GM21528 (cell line): ENCODE results near the gene GLG1.
"Not testable (repeated sequence)": the region's sequence is repeated elsewhere in the genome, so short reads cannot be mapped to it uniquely, and the experiment has no call there.

Source experiments
- ATAC-seq: cut with Tn5 transposase; IDR thresholded peaks from one replicate; pipeline ENCODE4 v1.9.1; 2021; ENCODE audit warnings: mild to moderate bottlenecking, moderate library complexity; ENCODE audit not compliant: unreplicated experiment, low FRiP score

Gene GLG1

GRCh38 chr16:74451951-74452758 is 154.8 kb downstream of the GLG1 start:
- peak; percentile 78 for ATAC-seq

GRCh38 chr16:74450967-74451760 is 155.8 kb downstream of the GLG1 start:
- no peak for ATAC-seq

- ATAC-seq = no peak
Measured at GRCh38 chr16:74450236-74450635, 156.7 kb downstream of the GLG1 start.

GRCh38 chr16:74449470-74449869 is 157.4 kb downstream of the GLG1 start:
- no peak for ATAC-seq

- no peak for ATAC-seq
Measured at GRCh38 chr16:74448990-74449389, 157.9 kb downstream of the GLG1 start.

DNA sequence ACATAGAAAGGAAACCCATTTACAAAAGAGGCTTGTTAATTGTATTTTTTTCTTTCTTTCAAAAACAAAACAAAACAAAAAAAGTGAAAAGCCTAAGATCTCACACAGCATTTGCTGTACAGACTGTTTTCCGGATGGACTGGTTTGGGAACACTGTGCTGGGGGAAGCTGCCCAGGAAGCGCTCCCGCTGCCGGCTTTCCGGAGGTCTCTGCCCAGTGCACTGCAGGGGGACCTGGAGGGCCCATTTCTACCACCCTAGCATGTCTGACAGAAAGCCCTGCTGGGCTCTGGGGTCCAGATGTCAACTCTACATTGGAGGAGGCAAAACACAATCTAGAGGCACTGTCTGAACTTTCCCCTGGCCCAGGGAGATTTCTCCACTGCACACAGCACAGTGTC is 159.3 kb downstream of the GLG1 start:
- no peak for ATAC-seq

GRCh38 chr16:74446866-74447265 is 160.0 kb downstream of the GLG1 start:
- ATAC-seq = no peak

DNA sequence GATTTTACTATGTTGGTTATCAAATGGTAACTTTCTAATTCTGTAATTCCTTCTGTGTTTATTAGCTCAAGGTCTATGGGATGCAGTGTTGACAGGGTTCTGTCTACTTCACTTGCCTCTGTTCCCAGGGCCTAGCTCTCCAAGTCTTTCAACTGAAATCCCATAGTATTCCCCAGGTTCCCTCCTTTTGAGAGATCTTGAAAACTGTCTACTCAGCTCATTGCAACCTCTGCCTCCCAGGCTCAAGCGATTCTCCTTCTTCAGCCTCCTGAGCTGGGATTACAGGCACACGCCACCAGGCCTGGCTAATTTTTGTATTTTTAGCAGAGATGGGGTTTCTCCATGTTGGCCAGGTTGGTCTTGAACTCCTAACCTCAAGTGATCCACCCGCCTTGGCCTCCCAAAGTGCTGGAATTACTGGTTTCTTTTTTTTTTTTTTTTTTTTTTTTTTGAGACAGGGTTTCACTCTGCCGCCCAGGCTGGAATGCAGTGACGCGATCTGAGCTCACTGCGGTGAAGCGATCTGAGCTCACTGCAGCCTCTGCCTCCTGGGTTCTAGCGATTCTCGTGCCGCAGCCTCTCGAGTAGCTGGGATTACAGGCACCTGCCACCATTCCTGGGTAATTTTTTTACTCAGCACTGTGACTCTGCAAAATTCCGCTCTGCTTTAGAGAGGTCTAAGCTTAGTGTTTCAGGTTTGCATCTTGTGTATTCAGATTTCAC is 163.1 kb downstream of the GLG1 start:
- ATAC-seq = not testable (repeated sequence)

DNA sequence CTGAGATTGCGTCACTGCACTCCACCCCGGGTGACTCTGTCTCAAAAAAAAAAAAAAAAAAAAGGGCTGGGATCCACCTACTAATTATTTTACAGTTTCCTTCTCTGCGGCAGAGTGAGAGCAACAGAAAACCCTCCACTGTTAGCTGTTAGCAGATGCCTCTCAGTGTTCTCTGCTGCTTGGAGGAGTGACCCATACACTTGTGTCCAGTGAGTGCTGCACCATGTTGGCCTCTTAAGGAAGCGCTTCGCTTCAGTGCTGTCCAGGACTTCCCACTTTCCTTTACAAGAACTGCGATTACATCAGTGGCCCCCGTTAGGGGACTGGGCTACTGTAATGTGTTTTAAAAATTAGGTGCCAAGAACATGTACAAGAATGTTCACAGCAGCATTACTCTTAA is 167.2 kb downstream of the GLG1 start:
- ATAC-seq = no peak

- no peak for ATAC-seq
Measured at GRCh38 chr16:74438492-74438979, 168.4 kb downstream of the GLG1 start.

GRCh38 chr16:74431516-74431915 is 175.4 kb downstream of the GLG1 start:
- no peak for ATAC-seq

GRCh38 chr16:74430036-74430712 is 176.7 kb downstream of the GLG1 start:
- ATAC-seq = peak; percentile 62

GRCh38 chr16:74428493-74428892 is 178.4 kb downstream of the GLG1 start:
- ATAC-seq = not testable (repeated sequence)

GRCh38 chr16:74425751-74426150 is 181.2 kb downstream of the GLG1 start:
- not testable (repeated sequence) for ATAC-seq

GRCh38 chr16:74423721-74424120 is 183.2 kb downstream of the GLG1 start:
- ATAC-seq = not testable (repeated sequence)

- ATAC-seq = not testable (repeated sequence)
Measured at GRCh38 chr16:74422086-74422485, 184.8 kb downstream of the GLG1 start.

GRCh38 chr16:74421482-74421785 is 185.5 kb downstream of the GLG1 start:
- ATAC-seq = not testable (repeated sequence)

DNA sequence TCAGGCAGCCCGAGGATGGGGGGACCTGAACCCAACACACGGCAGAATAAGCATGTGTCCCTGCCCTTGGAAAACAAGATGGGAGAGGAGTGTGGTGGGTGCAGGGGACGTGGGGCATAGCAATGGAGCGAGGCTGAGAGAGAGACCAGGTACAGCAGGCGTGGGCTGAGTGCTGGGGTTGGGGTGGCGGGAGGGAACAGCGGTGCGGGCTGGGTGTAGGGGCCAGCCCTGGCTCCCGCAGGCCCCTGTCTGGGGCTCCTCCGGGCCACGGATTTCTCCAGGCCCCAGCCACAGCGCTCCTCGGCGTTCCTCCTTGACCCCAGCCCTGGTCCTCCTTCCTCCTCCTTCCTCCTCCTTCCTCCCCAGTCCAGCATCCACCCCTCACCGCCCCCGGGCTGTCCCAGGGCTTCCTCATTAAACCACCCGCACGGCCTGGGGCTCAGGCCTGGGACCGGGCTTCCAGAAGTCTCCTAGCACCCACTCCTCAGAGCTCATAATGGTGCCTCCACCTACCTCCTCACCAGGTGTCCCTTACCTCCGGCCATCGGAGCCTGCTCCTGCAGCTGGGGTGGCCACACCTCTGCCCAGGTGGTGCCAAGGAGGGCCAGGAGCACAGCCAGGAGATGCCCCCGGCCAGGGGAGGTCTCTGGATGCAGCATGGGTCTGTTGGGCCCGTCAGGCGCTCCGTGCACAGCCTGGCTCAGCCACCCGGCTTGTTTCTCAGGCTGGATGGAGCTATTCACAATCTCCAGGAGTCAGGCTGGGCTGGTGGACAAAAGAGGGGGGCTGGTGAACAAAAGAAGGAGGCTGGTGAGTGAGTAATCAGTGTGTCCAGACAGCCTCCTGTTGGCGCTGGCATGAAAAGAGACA is 186.1 kb downstream of the GLG1 start, which contains the start of gene CLEC18B:
Gene CLEC18B, minus strand, starts transcription at position 867 of the 870 bp plus-strand sequence. Its CDS starts 208 bp downstream, at position 659.
- ATAC-seq = not testable (repeated sequence)

DNA sequence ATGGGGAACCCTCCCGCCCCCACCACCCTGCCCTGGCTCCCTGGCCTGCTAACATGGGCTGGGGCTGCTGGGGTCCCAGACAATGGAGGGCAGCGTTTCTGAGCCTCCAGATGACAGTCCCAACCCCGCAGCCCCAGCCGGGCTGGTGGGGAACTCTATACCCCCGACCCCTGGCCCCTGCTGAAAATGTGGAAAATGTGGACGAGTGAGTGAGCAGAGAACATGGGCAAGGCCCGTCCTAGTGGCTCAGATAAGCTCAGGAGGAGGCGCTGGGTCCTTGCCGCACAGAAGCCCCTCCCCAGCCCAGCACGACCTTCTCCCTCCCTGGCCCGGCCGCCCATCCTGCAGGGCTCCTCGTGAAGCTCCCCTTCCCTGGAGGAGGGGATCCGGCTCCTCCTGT is 187.1 kb downstream of the GLG1 start:
- ATAC-seq = not testable (repeated sequence)
